Measurements from ENCODE around the gene KMT2C.

KMT2C gene

GRCh38 chr7:152189061-152189460, 246.7 kb downstream of the KMT2C start:
- DNase-seq: no peak

- DNase-seq: no peak
These were observed 250.2 kb downstream of the KMT2C start for GRCh38 chr7:152185558-152185957.

- no peak for DNase-seq
These were observed 255.2 kb downstream of the KMT2C start for GRCh38 chr7:152180587-152180986.

GRCh38 chr7:152180048-152180447, 255.8 kb downstream of the KMT2C start:
- no peak for DNase-seq

GRCh38 chr7:152178405-152179058, 257.3 kb downstream of the KMT2C start:
- DNase-seq: no peak

GRCh38 chr7:152177681-152178404, 258.0 kb downstream of the KMT2C start:
- no peak for DNase-seq

- DNase-seq: no peak
These were observed 259.0 kb downstream of the KMT2C start for GRCh38 chr7:152176797-152177196.

GRCh38 chr7:152173372-152174070, 262.3 kb downstream of the KMT2C start:
- DNase-seq: no peak

GRCh38 chr7:152162287-152162686, 273.5 kb downstream of the KMT2C start:
- DNase-seq: no peak

- no peak for DNase-seq
These were observed 274.6 kb downstream of the KMT2C start for GRCh38 chr7:152161171-152161570.

- DNase-seq: no peak
These were observed 276.8 kb downstream of the KMT2C start for GRCh38 chr7:152158801-152159587.

- no peak for DNase-seq
These were observed 283.5 kb downstream of the KMT2C start for GRCh38 chr7:152152267-152152666.

GRCh38 chr7:152149363-152149762, 286.4 kb downstream of the KMT2C start:
- DNase-seq: no peak

- no peak for DNase-seq
These were observed 287.1 kb downstream of the KMT2C start for GRCh38 chr7:152148706-152149105.

GRCh38 chr7:152145853-152146466, 289.8 kb downstream of the KMT2C start:
- DNase-seq: no peak

- DNase-seq: no peak
These were observed 291.1 kb downstream of the KMT2C start for GRCh38 chr7:152144557-152145245.

- no peak for DNase-seq
These were observed 292.7 kb downstream of the KMT2C start for GRCh38 chr7:152142976-152143595.

- DNase-seq: no peak
These were observed 295.2 kb downstream of the KMT2C start for GRCh38 chr7:152140560-152140959.

GRCh38 chr7:152140067-152140466, 295.7 kb downstream of the KMT2C start:
- no peak for DNase-seq

GRCh38 chr7:152137476-152138025, 298.3 kb downstream of the KMT2C start:
- DNase-seq: no peak

GRCh38 chr7:152136686-152137085, 299.1 kb downstream of the KMT2C start:
- no peak for DNase-seq

Data from T1000 (cell line).